GM11168 (cell line): ENCODE results near the gene MBOAT2.

Source experiments
- in situ Hi-C: fragments of 300-500 bp; cut with MboI; formaldehyde crosslinking; loops from one replicate; pipeline ENCODE4 v1.12.0; 2022; ENCODE audit warnings: low sequenced_read_pairs; ENCODE audit not compliant: unreplicated experiment

Gene MBOAT2

DNA sequence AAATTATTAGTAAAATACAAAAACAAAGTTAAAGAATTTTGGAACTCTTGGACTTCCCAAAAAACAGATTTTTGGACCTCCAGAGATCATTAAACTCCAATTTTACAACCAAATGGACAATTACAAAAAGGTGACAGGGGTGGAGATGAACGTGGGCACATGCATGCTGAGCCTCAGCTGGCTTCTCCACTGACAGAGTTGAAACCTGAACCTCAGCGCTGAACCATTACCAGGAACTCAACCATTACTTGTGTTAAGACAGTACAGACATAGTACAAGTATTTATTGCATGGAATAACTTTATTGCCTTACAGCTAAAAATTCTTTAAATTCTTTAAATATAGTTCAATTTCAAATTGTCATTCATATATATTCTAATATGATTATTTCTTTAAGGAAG lies 133.0 kb downstream of the MBOAT2 start:
- in situ Hi-C loops, result loop anchor here (25.0 kb wide), 1 partner anchor 267 kb away; no protein-coding TSS in a partner anchor

DNA sequence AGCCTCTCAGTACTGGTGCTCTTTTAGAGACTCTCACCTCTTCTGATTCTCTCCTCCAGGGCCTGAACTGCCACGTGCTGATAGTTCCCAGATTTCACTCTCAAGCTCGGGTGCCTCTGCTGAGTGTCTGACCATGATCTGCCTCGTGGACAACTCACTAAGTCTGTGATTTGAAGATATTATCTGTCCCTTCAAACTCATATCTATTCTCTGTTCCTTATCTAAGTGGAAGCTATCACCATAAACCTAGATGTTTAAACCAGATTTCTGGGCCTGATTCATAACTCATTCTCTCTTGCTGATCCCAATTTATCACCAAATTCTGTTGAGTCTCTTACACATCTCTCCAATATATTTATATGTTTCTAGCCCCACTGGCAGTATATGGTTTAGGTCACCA lies 136.1 kb downstream of the MBOAT2 start:
- in situ Hi-C loops, result loop anchor here (25.0 kb wide), 1 partner anchor 270 kb away; no protein-coding TSS in a partner anchor

DNA sequence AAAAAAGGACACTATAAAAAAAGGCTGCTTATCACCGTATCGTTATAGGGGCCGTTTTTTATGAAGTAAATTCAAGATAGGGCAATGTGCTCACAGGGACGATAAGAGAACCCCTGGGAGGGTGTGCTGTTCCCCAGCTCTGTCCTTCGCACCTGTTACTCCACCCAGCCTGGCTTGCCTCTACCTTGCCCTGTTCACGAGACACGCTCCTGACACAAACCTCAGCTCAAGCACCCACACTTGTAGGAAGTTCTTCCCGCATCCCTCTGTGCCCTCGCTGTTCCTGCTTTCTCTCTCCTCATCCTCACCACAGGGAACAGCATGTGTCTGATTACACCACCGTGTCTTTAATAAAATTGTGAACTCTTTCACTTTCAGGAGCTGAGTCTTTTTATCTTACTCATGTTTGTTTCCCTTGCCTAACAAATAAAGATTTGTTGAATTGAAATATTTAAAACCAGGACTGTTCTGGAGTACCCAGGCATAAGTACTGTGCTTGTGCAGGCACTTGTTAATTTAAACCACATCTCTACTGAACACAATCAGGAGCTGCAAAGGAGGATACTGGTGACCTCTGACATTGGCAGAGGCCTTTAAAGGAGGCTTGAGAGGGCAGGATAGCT lies 140.0 kb downstream of the MBOAT2 start:
- in situ Hi-C loops, result loop anchor here (25.0 kb wide), 1 partner anchor 274 kb away; no protein-coding TSS in a partner anchor

DNA sequence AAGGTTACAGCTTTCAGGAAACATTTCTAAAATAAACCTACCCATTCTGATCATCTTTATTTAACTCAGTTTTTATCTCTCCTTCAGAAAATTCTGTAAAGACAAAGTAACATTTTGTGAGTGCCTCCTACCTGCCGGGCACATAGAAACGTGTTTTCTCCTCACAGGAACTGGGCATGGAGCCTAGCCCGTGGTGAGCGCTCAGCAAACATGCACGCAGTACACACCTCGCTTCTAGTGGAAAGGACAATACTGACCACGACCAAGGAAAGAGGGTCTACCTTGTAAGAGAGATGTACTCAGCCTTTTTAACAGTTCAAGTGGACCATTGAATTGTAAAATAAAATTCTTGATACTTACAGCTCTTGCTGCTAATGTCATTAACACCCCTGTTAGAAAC lies 141.3 kb downstream of the MBOAT2 start:
- in situ Hi-C loops, result loop anchor here (25.0 kb wide), 1 partner anchor 275 kb away; no protein-coding TSS in a partner anchor

DNA sequence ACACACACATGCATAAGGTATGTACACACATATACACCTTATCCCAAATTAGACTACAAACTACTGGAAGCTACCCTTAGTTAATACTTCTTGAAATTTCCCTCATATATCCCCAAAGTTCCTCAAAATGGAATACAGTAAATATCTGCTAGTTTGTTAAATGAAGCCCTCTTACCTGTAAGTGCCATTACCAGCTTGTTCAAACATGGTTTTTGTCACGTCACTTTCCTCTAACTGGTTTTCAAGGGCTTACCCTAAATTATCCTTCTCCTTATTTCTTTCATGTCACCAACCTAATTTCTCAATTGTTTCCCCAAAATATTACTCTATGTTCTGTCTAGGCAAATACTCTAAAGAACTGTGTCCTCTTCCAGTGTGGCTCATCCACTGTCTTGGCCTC lies 141.7 kb downstream of the MBOAT2 start:
- in situ Hi-C loops, result loop anchor here (25.0 kb wide), 1 partner anchor 276 kb away; no protein-coding TSS in a partner anchor

DNA sequence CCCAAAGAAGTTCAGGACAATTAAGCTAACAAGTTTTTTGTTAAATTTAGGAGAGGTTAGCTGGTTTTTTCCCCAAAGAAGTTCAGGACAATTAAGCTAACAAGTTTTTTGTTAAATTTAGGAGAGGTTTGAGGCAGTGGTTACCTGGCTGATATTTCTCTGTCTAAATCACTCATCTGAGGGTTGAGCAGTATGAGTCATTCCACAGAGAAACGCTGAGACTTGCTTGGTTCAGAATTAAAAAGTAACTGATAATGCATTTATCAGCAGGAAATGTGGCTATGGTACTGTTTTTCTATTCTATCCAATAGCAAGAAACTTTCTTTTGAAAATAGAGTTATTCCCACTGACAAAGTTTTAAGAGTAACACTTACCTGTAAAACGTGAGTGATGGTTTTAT lies 143.2 kb downstream of the MBOAT2 start:
- in situ Hi-C loops, result loop anchor here (25.0 kb wide), 1 partner anchor 277 kb away; no protein-coding TSS in a partner anchor

DNA sequence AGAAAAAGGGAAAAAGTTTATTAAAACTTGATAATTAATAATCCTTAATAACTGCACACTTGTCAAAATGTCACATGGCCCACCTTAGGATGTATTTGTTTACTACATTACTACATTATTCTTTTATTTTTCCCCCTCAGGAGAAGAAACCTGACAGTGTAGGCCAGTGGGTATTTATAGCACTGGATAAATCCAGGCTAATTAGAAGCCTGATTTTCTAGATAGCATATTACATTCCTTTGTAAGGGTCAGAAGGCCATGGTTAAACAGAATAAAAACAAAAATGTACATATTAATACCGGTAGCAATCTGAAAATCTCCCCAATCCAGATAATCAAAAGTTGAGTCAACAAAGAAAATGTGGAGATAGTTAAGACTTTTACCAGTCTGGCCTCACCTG lies 144.6 kb downstream of the MBOAT2 start:
- in situ Hi-C loops, result loop anchor here (25.0 kb wide), 1 partner anchor 278 kb away; no protein-coding TSS in a partner anchor

DNA sequence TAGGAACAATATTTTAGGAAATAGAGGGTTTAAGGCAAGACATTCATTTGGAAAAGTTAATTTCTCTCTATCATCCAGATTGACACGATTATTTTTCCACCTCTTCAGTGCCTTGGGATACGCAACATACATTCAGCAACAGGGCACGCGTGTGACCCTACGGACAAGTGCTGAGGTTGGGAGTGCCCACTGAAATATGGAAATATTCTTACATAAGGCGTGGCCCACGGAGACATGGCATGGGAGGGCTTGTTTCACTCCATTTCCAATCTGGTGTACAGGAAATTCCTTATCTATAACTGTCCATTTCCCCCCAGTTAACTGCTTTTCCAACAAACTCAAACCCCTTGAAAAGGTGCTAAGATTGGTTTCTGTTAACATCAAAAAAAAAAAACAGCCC lies 145.2 kb downstream of the MBOAT2 start:
- in situ Hi-C loops, result loop anchor here (25.0 kb wide), 1 partner anchor 279 kb away; no protein-coding TSS in a partner anchor

DNA sequence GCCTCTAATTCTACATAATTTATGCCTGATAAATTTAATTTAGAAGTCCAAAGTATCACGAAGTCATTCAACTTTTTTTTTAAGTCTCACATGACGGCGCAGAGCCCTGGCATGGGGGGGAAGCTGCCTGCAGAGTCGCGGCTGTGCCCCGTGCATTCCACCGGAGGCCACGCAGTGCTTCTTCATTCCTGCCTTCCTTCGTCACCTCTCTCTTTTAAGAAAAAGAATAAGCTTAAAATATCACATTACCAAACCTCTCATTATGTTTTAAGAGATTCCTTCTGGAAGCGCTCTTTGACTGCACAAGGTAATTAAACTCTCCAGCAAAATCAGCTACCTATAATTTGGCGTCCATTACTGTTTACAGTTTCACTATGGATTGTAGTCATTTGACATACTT lies 145.8 kb downstream of the MBOAT2 start:
- in situ Hi-C loops, result loop anchor here (25.0 kb wide), 1 partner anchor 280 kb away; no protein-coding TSS in a partner anchor

DNA sequence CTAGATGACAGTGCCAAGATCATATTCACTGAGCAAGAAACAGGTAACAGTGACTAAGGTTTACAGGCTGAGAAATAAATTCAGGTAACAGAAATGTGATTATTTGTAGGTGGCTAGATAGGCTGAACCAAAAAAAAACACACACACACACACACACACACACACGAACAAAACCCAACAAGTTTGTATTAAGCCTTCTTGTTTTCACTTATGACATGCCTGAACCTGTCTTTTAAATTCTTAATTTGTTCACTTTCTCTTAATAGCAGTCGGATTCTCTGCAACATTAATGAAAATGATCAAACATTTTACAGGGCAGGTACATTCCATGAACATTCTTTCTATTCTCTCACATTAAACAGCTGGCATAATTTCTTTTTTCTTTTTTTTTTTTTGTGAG lies 147.3 kb downstream of the MBOAT2 start:
- in situ Hi-C loops, result loop anchor here (25.0 kb wide), 1 partner anchor 281 kb away; no protein-coding TSS in a partner anchor

DNA sequence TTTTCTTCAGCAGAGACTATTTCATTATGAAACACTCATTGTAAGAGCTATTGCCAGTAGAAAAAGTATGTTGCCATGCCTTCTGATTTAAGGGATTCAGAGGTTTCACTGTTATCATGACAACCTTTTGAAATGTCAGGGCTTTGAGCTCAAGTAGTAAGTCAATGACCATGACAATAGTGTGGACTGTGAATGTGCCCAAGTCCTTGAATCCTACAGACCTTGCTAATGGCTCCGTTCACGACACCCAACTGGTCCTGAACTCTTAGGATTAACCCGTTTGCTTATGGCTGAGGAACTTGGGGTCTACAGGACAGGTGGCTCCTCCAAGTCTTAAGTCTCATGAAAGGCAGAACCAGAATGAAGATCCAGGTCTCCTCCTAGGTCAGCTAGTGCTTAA lies 148.5 kb downstream of the MBOAT2 start:
- in situ Hi-C loops, result loop anchor here (25.0 kb wide), 1 partner anchor 282 kb away; no protein-coding TSS in a partner anchor

DNA sequence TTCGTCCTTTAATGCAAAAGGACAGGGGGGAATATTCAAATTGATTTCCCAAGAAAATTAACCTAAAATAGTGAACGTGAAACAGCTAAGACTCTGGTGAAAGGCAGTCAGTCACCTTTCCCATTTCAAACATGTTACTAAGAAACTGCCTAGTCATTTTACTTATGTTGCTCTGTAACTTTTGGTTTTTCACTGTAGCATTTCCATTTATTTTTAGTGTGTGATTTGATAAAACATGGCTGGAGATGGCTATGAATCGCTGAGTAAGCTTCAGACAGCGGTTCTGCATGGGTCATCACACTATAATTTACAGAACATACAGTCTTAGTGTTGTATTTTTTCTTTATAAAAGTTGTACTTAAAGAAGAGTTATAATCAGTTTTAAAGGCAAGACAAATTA lies 150.1 kb downstream of the MBOAT2 start:
- in situ Hi-C loops, result loop anchor here (25.0 kb wide), 1 partner anchor 284 kb away; no protein-coding TSS in a partner anchor

DNA sequence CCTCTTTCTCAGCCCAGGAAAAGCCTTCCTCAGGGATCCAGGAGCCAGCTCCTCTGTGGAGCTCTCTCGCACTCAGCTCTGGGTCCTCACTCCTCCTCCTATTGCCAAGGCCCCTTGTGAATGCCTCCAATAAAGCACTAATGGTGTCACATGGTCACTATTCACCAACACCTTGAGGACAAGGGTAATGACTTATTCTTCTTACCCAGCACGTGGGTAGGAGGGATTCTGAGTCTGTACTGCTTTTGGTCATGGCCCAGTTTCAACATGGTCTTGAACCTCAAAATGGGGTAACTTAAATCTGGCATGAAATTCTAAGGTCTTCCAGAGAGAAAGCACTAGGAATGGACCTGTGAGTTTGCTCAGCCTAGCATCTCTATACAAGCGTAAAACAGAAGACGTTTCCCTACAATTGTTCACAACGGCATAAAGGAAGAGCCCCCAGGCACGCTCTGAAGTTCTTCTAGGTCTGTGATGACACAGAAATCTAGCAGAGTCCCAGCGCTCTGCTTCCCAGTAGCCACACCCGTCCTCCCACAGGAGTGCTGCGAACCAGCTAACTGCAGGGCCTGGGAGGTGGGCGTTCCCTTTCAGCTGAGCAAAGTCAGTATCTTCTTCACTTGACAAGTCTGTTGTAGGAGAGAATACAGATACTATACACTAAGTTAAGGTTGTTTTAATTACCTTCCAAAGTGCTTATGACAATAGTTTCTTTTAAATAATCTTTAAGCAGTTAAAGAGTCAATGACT lies 151.5 kb downstream of the MBOAT2 start:
- in situ Hi-C loops, result loop anchor here (25.0 kb wide), 1 partner anchor 285 kb away; no protein-coding TSS in a partner anchor

DNA sequence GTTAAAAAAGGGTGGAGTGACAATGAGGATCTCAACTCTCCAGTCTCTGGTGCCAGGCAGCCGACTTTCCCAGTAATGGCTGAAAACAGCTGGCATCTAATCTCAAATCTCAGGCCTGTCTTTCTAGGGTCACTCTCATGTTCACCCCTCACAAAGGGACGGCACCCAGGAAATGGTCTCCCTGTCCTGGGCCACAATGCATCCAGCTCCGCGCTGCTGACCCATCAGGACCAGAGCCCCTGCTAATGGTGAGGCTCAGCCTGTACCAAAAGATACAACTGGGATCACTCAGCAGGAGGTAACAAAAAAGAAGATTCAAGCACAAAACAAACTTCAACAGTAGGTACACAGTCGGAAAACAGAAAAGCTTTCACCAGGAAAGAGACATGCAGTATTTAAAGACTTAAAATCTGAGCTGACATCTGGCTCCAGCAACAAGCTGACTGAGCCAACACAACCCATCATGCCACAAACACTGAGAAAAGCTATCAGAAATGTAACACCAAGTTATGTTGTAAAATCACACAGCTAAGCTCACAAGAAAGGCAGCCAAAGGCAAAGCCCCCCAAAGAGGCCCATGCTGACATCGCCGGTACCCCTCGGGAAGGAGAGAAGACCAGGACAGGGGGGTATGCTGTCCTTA lies 152.5 kb downstream of the MBOAT2 start:
- in situ Hi-C loops, result loop anchor here (25.0 kb wide), 1 partner anchor 286 kb away; no protein-coding TSS in a partner anchor

DNA sequence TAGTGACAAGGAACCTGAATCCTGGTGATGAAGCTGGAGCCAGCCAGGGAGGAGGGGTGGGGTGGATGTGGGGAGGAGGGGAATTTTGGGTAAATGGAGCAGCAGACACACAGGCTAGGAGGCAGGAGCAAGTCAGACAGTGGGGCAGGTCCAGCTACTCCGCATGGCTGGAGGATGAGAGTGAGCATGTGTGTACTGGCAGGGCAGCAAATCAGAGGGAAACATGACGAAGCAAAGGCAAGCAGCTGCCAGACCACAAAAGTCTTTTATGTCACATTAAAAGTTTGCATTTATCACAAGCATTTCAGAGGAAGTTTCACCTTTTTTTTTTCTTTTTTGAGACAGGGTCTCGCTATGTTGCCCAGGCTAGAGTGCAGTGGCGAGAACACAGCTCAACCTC lies 154.2 kb downstream of the MBOAT2 start:
- in situ Hi-C loops, result no loop called here

DNA sequence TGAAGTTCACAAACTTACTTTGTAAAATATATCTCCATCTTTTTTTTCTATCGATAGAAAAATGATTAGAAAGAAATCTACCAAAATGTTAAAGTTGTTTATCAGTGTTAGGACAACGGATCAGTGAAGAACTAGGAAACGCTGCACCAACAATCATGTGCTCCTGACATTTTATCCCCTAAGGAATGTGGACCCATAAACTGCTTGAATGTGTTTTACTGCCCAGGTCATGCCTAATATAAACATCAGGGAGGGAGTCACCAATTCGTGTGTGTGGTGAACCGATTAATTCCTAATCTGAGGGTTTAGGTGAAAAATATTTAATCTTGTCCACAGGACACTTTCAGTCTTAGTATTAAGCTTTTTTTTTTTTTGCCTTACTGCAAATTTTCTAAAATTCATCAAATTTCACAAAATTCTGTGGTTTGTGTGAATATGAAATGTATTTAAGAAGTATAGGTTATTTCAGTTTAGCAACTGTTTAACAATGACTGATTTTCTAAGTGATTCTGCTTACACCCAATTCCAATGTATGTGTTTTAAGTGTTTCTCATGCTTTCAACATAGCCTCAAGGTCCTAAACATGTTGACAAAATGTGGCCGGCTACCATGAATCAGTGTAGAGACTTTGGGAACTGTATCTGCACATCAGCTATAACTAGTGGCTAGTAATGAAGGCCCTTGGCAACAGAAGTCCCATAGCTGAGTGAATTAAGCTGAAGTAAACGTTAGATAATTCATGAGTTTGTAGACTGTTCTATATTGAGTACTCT lies 155.0 kb downstream of the MBOAT2 start:
- in situ Hi-C loops, result no loop called here

DNA sequence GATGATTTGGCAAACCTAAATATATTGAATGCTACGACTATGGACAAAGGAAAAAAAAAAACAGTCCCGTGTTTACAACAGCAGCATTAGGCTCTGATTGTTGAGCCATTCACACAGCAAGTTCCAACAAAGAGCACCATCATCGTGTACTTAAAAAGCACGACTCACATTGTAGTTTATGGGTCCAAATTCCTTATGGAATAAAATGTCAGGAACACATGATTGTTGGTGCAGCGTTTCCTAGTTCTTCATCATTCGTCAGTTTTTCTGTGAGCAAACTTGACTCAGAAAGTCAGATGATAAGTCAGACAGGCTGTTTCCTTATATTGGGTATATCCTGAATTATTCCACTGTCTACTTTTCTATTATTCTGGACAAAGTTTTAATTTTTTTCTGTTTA lies 156.1 kb downstream of the MBOAT2 start:
- in situ Hi-C loops, result no loop called here

DNA sequence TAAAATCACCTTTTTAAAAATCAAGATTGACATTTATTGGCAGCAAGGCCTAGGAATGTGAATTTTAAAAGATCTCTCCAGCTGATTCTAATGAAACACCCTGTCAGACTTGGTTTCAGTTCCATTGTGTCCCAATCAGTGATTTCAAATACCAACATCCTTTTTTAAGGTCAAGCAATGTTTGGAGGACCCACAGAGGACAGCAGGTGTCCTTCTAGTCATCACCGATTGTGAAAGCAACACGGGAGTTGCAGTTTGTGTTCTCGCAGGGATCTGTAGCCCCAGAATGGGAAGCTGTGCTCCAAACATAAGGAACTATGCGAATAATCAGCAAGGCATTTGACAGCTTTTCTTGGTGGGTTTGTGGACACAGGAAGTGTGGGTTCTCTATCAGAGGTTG lies 161.6 kb downstream of the MBOAT2 start:
- in situ Hi-C loops, result no loop called here

DNA sequence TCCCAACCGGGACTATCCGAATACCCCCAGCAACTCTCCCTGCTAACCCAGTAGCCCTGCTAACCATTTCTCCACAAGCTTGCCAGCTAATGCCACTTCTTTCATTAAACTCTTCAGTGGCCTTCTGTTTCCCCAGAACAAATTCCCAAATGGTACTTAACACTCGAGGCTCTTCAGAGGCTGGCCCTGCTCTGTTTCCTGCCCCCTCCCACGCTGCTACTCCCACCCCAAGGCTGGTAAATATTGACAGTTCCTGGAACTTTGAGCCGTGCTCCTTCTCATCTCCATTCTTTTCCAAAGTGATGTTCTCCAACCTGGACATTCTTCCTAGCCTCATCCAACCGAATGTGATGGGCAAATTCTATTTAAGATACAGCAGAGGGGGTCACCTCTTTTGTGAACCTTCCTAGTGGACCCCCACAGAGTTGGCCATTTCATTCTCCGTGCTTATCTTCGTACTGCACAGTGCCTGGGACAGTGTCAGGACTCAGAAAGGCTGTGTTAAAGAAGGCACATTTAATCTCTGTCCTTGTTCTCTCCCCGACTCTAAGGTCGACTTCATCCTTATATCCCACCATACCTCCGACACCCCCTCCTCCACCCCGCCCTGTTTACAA lies 162.9 kb downstream of the MBOAT2 start:
- in situ Hi-C loops, result no loop called here
